Kasumi-1 (cell line): ENCODE measurements around the gene FILIP1.

Experiments used
- DNase-seq, 2 experiments: peaks; one replicate each; lab custom pipeline; 2025; lab: John Stamatoyannopoulos, UW

Gene FILIP1, protein sequence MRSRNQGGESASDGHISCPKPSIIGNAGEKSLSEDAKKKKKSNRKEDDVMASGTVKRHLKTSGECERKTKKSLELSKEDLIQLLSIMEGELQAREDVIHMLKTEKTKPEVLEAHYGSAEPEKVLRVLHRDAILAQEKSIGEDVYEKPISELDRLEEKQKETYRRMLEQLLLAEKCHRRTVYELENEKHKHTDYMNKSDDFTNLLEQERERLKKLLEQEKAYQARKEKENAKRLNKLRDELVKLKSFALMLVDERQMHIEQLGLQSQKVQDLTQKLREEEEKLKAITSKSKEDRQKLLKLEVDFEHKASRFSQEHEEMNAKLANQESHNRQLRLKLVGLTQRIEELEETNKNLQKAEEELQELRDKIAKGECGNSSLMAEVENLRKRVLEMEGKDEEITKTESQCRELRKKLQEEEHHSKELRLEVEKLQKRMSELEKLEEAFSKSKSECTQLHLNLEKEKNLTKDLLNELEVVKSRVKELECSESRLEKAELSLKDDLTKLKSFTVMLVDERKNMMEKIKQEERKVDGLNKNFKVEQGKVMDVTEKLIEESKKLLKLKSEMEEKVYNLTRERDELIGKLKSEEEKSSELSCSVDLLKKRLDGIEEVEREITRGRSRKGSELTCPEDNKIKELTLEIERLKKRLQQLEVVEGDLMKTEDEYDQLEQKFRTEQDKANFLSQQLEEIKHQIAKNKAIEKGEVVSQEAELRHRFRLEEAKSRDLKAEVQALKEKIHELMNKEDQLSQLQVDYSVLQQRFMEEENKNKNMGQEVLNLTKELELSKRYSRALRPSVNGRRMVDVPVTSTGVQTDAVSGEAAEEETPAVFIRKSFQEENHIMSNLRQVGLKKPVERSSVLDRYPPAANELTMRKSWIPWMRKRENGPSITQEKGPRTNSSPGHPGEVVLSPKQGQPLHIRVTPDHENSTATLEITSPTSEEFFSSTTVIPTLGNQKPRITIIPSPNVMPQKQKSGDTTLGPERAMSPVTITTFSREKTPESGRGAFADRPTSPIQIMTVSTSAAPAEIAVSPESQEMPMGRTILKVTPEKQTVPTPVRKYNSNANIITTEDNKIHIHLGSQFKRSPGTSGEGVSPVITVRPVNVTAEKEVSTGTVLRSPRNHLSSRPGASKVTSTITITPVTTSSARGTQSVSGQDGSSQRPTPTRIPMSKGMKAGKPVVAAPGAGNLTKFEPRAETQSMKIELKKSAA (N-terminal part only)

GRCh38 chr6:75493400-75494064 is at the start of gene FILIP1:
Gene FILIP1, minus strand, starts transcription at chr6:75493800. Its CDS starts 78,828 bp downstream, at chr6:75414972.
- DNase-seq: no peak

DNA sequence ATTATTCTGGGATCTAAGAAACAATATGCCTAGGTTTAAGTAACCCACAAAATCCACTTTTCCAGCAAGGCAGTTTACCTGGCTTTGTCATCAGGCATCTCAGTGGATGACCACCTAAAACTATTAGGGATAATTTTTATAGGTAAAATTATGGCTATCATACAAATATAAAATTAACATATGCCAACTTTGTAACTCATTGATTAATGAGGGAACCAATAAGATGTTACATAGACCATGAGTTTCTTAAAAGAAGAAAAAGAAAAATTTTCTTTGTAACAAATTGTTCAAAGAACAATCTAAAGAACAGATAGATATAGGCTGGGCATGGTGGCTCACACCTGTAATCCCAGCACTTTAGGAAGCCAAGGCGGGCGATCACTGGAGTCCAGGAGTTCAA is 49.7 kb upstream of the FILIP1 start:
- DNase-seq: no peak

DNA sequence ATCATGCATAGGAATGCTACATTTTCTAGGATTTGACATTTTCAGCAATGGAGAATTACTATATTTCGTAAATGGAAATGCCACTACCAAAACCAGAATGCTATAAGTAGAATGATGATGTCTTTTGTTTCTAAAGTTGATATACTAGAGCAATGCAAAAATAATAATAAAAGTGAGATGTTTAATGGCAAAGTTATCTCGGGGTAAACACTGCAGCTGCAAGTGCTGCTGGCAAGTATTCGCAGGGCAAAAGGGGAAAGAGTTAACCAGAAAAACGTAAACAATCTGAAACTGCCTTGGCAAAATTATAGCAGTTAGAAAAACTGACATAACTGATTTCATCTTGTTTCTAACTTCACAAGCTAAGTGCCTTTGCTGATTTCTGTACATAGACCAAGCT is 45.5 kb upstream of the FILIP1 start:
- DNase-seq: no peak

- no peak for DNase-seq
These were observed 38.9 kb upstream of the FILIP1 start for GRCh38 chr6:75532521-75532920.

DNA sequence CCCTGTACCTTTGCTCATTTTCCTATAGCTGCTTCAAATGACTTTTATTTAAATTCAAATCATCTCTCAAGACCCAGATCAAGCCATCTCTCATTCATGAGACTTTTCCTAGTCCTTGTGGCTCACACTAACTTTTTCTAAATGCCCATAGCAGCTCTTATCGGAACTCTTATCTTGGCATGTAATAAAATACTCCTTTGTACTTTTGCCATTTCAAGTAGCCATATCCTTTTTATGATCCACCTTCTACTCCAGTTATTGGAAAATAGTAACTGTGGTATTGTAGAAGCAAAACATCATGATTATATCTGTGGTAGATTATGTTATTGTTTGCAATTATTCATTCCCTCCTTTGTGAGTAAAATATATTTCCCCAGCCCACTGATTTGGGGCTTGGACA is 37.6 kb upstream of the FILIP1 start:
- no peak for DNase-seq

DNA sequence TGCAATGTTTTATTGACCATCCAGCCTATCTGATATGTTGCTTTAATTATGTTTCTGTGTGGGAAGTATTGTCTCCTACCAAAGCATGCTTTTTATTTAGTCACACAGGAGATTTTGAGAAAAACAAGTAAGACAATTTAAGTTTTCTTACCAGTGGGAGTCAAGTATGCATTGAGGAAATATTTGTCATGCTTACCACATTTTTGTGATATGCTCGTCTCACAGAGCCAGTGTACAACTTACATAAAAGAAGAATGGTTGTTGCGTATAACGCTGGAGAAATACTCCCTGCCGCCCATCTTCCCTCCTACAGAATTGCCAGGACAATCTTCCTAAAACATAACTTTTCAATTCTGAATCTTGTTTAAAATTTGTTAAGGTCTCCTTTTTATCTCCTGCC is 37.1 kb upstream of the FILIP1 start:
- no peak for DNase-seq

- DNase-seq: no peak
These were observed 34.8 kb upstream of the FILIP1 start for GRCh38 chr6:75528423-75528822.

- peak; percentile 71 to 90 for DNase-seq
These were observed 33.0 kb upstream of the FILIP1 start for GRCh38 chr6:75526502-75527127.

GRCh38 chr6:75525682-75526081 is 32.1 kb upstream of the FILIP1 start:
- no peak for DNase-seq

DNA sequence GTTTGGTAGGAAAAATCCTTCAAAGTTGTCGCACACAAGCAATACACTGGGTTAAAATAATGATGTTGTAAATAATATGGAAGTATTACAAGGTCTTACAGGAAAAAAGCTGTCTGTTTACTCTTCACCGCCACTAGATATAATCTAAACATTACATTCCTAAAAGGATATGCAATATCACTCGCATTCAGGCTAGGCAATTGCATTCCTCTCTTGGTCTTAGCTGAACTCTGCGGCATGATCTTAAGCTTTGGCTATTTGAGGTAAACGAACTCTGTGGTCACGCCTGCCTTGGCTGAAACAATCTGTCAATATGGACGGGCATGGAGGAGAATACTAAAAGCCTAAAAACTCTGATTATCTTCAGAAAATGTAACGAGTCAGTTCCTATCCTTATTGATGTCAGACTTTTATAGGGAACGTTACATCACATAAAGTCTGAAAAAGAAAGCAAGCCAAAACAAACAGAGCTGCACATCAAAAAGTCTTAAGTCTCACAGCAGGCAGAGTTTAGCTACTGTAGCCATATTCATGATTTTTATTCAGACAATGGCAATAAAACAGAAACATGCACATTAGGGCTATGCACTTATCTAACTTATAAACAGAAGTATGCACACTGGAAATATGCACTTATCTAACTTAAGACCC is 30.8 kb upstream of the FILIP1 start:
- DNase-seq: no peak

DNA sequence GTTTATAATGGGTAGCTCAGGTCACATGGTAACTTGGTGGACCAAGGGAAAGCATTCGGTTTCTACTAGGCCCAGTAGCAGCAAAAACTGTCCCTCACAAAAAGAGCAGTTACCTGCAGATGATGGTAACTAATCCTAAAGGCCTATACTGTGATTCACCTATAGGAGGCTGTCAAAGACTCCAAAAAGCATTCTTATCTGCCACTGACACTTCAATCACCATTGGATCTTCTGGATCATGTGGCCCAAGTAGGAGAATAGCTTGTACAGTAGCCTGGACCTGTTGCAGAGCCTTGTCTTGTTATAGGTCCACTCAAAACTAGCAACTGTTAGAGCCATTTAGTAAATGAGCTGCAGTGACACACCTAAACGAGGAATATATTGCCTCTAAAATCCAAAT is 23.2 kb upstream of the FILIP1 start:
- no peak for DNase-seq

- no peak for DNase-seq
These were observed 19.0 kb upstream of the FILIP1 start for GRCh38 chr6:75512591-75512990.

DNA sequence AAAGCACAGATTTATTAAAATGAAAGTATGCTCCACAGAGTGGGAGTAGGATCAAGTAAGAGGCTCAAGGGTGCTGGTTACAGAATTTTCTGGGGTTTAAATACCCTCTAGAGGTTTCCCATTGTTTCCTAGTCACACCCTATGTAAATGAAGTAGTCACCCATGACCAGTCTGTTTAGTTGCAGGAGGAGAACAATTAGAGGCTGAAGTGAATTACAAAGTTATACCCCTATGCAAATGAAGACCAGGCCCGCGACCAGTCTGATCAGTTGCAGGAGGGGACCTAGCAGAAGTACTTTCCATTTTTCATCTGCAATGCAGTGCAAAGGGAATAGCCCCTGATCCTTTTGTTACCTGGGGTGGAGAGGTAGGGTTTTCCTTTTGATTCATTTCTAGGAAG is 11.8 kb upstream of the FILIP1 start:
- DNase-seq: no peak

- DNase-seq: no peak
These were observed 11.0 kb upstream of the FILIP1 start for GRCh38 chr6:75504465-75505222.

DNA sequence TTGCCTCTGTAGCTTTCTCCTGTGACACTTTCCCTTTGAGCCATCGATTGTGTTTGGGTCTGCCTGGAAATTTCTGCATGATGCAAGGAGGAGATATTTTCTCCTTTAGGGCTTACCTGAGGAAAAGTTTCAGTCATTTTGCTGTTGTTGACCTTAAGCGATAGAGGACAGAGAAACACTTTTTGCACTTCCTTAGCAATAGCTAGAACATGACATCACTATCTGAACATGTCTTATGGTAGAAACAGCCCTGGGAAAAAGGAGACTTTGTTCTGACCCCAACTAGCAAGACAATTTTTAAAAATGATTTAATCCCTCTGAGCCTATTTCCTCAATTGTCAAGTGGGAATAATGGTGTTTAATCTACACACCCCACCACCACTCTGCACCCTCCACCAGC is 9.7 kb upstream of the FILIP1 start:
- no peak for DNase-seq

DNA sequence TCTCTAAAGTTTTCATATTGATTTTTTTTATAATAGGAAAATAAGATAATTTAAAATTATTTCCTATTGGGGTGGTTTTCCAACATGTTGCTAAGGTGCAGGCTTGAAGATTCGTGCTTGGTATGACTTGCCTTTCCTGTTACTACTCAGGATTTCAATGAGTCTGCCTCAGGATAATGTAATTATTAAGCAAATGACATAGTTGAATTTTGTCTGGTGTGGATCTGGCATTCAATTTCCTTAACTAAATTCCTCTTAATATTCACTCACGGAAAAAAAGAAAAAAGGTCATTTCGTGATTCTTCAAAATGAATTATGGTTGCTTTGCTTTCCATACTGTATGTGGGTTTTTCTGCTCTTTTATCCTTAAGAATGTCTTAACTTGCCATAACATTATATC is 9.3 kb upstream of the FILIP1 start:
- no peak for DNase-seq

DNA sequence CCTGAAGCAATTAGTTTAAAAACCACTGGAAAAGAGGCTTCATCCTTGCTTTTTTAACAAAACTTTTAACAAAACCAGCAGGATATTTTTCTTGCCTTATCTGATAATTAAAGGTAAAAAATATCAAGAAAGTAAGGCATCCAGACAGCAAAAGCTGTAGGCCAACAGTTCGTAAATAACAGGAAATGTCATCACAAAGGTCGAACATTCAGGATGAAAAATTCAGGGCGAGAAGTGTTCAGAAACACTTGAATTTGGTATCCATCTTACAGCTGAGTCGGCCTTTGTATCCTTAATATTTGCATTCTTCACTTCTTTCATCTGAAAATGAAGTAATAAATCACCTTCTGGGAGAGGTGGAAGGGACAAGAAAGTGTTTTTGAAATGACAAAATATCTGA is 8.2 kb upstream of the FILIP1 start:
- no peak for DNase-seq

DNA sequence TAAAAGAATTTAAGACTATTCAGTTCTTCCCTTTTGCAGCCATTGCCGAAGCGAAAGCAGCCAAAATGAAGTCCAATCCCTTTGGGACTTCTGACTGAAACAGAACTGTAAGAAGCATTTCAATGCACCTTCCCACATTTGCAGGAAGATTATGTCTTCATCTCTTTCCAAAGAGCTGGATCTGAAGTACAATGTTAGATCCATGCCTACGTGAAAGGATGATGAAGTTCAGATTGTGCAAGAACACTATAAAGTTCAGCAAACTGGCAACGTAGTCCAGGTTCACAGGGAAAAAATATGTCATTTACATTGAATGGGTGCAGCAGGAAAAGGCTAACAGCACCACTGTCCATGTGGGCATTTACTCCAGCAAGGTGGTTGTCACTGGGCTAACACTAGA is 6.0 kb upstream of the FILIP1 start:
- no peak for DNase-seq

- DNase-seq: no peak
These were observed 5.3 kb upstream of the FILIP1 start for GRCh38 chr6:75498862-75499261.

- DNase-seq: no peak
These were observed 4.4 kb upstream of the FILIP1 start for GRCh38 chr6:75497994-75498393.
